SKM-1 (cell line): ENCODE measurements around the gene GRIN2A.

Source experiments
- DNase-seq: peaks from one replicate; lab custom pipeline; 2025; ENCODE audit not compliant: unreplicated experiment; lab: John Stamatoyannopoulos, UW

Gene GRIN2A

GRCh38 chr16:10181196-10182162 is 749 bp downstream of the GRIN2A start:
- DNase-seq = peak; percentile 12

GRCh38 chr16:10180771-10181163 is 1.5 kb downstream of the GRIN2A start:
- no peak for DNase-seq

- DNase-seq = no peak
Observed at GRCh38 chr16:10180042-10180770, 2.0 kb downstream of the GRIN2A start.

GRCh38 chr16:10178526-10178925 is 3.7 kb downstream of the GRIN2A start:
- DNase-seq = no peak

GRCh38 chr16:10178080-10178479 is 4.1 kb downstream of the GRIN2A start:
- no peak for DNase-seq

- DNase-seq = no peak
Observed at GRCh38 chr16:10172848-10173655, 9.2 kb downstream of the GRIN2A start.

- no peak for DNase-seq
Observed at GRCh38 chr16:10171221-10171620, 11.0 kb downstream of the GRIN2A start.

- DNase-seq = no peak
Observed at GRCh38 chr16:10169904-10170410, 12.3 kb downstream of the GRIN2A start.

- no peak for DNase-seq
Observed at GRCh38 chr16:10169031-10169430, 13.2 kb downstream of the GRIN2A start.

- no peak for DNase-seq
Observed at GRCh38 chr16:10168258-10168657, 14.0 kb downstream of the GRIN2A start.

- no peak for DNase-seq
Observed at GRCh38 chr16:10165643-10166042, 16.6 kb downstream of the GRIN2A start.

GRCh38 chr16:10162981-10163380 is 19.2 kb downstream of the GRIN2A start:
- DNase-seq = no peak

- no peak for DNase-seq
Observed at GRCh38 chr16:10156099-10156498, 26.1 kb downstream of the GRIN2A start.

- DNase-seq = no peak
Observed at GRCh38 chr16:10154389-10154788, 27.8 kb downstream of the GRIN2A start.

GRCh38 chr16:10153985-10154384 is 28.2 kb downstream of the GRIN2A start:
- no peak for DNase-seq

GRCh38 chr16:10151718-10152117 is 30.5 kb downstream of the GRIN2A start:
- no peak for DNase-seq

- no peak for DNase-seq
Observed at GRCh38 chr16:10150906-10151305, 31.3 kb downstream of the GRIN2A start.

- no peak for DNase-seq
Observed at GRCh38 chr16:10145542-10146035, 36.6 kb downstream of the GRIN2A start.

- DNase-seq = no peak
Observed at GRCh38 chr16:10141671-10142070, 40.6 kb downstream of the GRIN2A start.

- DNase-seq = no peak
Observed at GRCh38 chr16:10138881-10139280, 43.3 kb downstream of the GRIN2A start.

GRCh38 chr16:10137341-10137740 is 44.9 kb downstream of the GRIN2A start:
- DNase-seq = no peak
